Measurements from ENCODE around the gene C1orf116.

- no peak for TF ChIP-seq CTCF (conservative IDR thresholded peaks at IDR 0.05; ENCODE audit: low read length)
- TF ChIP-seq EZH2phosphoT487 (IDR thresholded peaks at IDR 0.05; ENCODE audit: borderline replicate concordance), result no peak
These were observed 44.7 kb downstream of the C1orf116 start for GRCh38 chr1:206987873-206988272.
